Measurements from ENCODE around the gene MVD. TPM values are rescaled to one million over a fixed set of nuclear protein-coding genes. Genes with fewer than 3 reads are reported as not detected.
A peak's percentile ranks its signal among the peaks of the same experiment; 100 is the strongest.

The MVD gene
- total and polyA plus RNA-seq, 2 of the 13 experiments (the other 11 are each of a cell fraction or from before 2014, with no cell fraction given): 28.1 to 187 TPM

- TF ChIP-seq PPARG (CRISPR knock-in tag; conservative IDR thresholded peaks at IDR 0.05): peak; percentile 60; the same call in 1 of the 2 replicates
- peak; percentile 34; the same call in 1 of the 2 replicates for TF ChIP-seq ARHGAP35 (CRISPR knock-in tag; IDR thresholded peaks at IDR 0.05; ENCODE audit: borderline replicate concordance)
- TF ChIP-seq ZFP36L2 (CRISPR knock-in tag; IDR thresholded peaks at IDR 0.05): 0 out of 2 replicates have a peak, but pooled peaks have one; percentile 50
- peak; percentile 63; the same call in 1 of the 2 replicates for TF ChIP-seq ZNF558 (CRISPR knock-in tag; IDR thresholded peaks at IDR 0.05; ENCODE audit: borderline replicate concordance)
- peak; percentile 92; the same call in 1 of the 2 replicates for TF ChIP-seq ZNF749 (CRISPR knock-in tag; IDR thresholded peaks at IDR 0.05; ENCODE audit: borderline replicate concordance)
- TF ChIP-seq ZMYM4 (CRISPR knock-in tag; IDR thresholded peaks at IDR 0.05): peak; percentile 94
- TF ChIP-seq GLMP (CRISPR knock-in tag; IDR thresholded peaks at IDR 0.05; ENCODE audit: borderline replicate concordance): no peak
- TF ChIP-seq ZNF136 (CRISPR knock-in tag; IDR thresholded peaks at IDR 0.05; ENCODE audit: low read depth): peak; percentile 98
- peak; percentile 36 for TF ChIP-seq TAF15 (IDR thresholded peaks at IDR 0.05; ENCODE audit: low read depth, low read length, poor library complexity, severe bottlenecking)
- TF ChIP-seq SNAPC2 (CRISPR knock-in tag; IDR thresholded peaks at IDR 0.05): peak; percentile 38
- 0 out of 2 replicates have a peak, but pooled peaks have one; percentile 47 for TF ChIP-seq HIC2 (CRISPR knock-in tag; IDR thresholded peaks at IDR 0.05; ENCODE audit: low read depth)
- peak; percentile 69; the same call in 1 of the 2 replicates for TF ChIP-seq TFDP1 (CRISPR knock-in tag; IDR thresholded peaks at IDR 0.05; ENCODE audit: borderline replicate concordance)
- peak; percentile 58; the same call in 1 of the 2 replicates for TF ChIP-seq TEF (CRISPR knock-in tag; IDR thresholded peaks at IDR 0.05)
- no peak; the same call in none of the 2 replicates for TF ChIP-seq FOSL2 (CRISPR knock-in tag; IDR thresholded peaks at IDR 0.05)
- peak; percentile 3; the same call in 1 of the 2 replicates for TF ChIP-seq USF2 (IDR thresholded peaks at IDR 0.05; ENCODE audit: low read depth, low read length)
- peak; percentile 32; the same call in 1 of the 2 replicates for TF ChIP-seq USF2 (CRISPR knock-in tag; IDR thresholded peaks at IDR 0.05; ENCODE audit: borderline replicate concordance)
- TF ChIP-seq ZNF619 (CRISPR knock-in tag; IDR thresholded peaks at IDR 0.05): peak; percentile 79; the same call in 1 of the 2 replicates
- peak; percentile 76; the same call in 1 of the 2 replicates for TF ChIP-seq GLI4 (CRISPR knock-in tag; IDR thresholded peaks at IDR 0.05; ENCODE audit: borderline replicate concordance)
- no peak for TF ChIP-seq ZNF260 (CRISPR knock-in tag; IDR thresholded peaks at IDR 0.05; ENCODE audit: borderline replicate concordance, low read depth)
Observed at GRCh38 chr16:88662843-88663606, at the start of gene MVD (continued).

Measured in HepG2 (cell line).